Osteoblast (primary cell): ENCODE results near the gene FAM227B. TPM values are rescaled to one million over a fixed set of nuclear protein-coding genes. Genes with fewer than 3 reads are reported as not detected.
A peak's percentile ranks its signal among the peaks of the same experiment; 100 is the strongest.

Experiments
- DNase-seq: peaks from one replicate; pipeline ENCODE4 v3.0.0; 2011; ENCODE audit warnings: low spot score, mixed read lengths; ENCODE audit not compliant: insufficient read length; ENCODE audit errors: missing footprints
- H2AFZ ChIP-seq: 2 replicates; pipeline ENCODE4 v1.6.0; 2011; ENCODE audit warnings: mild to moderate bottlenecking, low read length
- H3K27ac ChIP-seq: 2 replicates; pipeline ENCODE4 v1.5.1; 2011; ENCODE audit warnings: mild to moderate bottlenecking, low read depth, low read length, moderate library complexity
- H3K27me3 ChIP-seq: 2 replicates; pipeline ENCODE4 v1.6.0; 2012; ENCODE audit warnings: mild to moderate bottlenecking, control low read depth, inconsistent platforms, low read length, moderate library complexity; ENCODE audit not compliant: insufficient read depth
- H3K36me3 ChIP-seq: 2 replicates; pipeline ENCODE4 v1.5.1; 2011; ENCODE audit warnings: mild to moderate bottlenecking, low read length, control low read depth, moderate library complexity; ENCODE audit not compliant: insufficient read depth
- H3K4me1 ChIP-seq: 2 replicates; pipeline ENCODE4 v1.5.1; 2011; ENCODE audit warnings: mild to moderate bottlenecking, low read length, control low read depth, moderate library complexity; ENCODE audit not compliant: insufficient read depth
- H3K4me2 ChIP-seq: 2 replicates; pipeline ENCODE4 v1.6.0; 2011; ENCODE audit warnings: mild to moderate bottlenecking, low read length; ENCODE audit not compliant: insufficient read depth
- H3K4me3 ChIP-seq: fragments of 200-600 bp; sonication (generic); 3 replicates; pipeline ENCODE4 v1.5.1; 2012; ENCODE audit warnings: mild to moderate bottlenecking, low read length, inconsistent platforms; ENCODE audit not compliant: insufficient read depth
- H3K79me2 ChIP-seq: 2 replicates; pipeline ENCODE4 v1.6.0; 2012; ENCODE audit warnings: mild to moderate bottlenecking, low read length, control low read depth, inconsistent platforms; ENCODE audit not compliant: insufficient read depth
- H3K9me3 ChIP-seq: 2 replicates; pipeline ENCODE4 v1.5.1; 2011; ENCODE audit warnings: low read depth, low read length, control low read depth
- H4K20me1 ChIP-seq: 2 replicates; pipeline ENCODE4 v1.6.0; 2012; ENCODE audit warnings: mild to moderate bottlenecking, low read length, control low read depth; ENCODE audit not compliant: insufficient read depth
- total RNA-seq: library from RNA; depleted of rRNA; stranded (reverse); fragments of >200 nt; gene quantifications from 2 replicates; pipeline ENCODE4 v1.2.3, GENCODE V29; 2012
- TF ChIP-seq, protein P1 (sequence below): IDR thresholded peaks from 2 replicates; pipeline ENCODE4 v1.5.1; 2011; ENCODE audit warnings: mild to moderate bottlenecking, low read depth, low read length, moderate library complexity; ENCODE audit errors: extremely low read depth

Gene FAM227B
- total RNA-seq, 1 donor: 4.3 TPM

DNA sequence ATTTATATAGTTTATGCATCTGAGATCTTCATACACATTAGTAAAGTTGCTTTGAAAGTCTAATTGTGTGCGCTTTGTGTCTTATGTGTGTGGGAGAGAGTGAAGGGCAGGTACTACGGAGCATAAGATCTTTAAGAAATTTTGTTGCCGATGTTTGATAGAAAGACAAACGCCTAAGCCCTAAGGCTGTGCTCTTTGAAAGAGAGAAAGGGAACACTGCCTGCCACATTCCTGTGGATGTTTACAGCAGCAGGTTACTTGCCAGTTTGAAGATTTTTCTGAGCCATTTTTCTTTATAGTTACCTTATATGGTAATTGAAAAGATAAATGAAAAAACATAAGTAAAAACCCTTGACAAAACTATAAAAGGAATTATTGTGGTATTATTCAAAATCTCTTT lies 17.2 kb upstream of the FAM227B start:
- DNase-seq: no peak
- H3K4me3 ChIP-seq: no peak overlapping the region
- TF ChIP-seq, protein P1, sequence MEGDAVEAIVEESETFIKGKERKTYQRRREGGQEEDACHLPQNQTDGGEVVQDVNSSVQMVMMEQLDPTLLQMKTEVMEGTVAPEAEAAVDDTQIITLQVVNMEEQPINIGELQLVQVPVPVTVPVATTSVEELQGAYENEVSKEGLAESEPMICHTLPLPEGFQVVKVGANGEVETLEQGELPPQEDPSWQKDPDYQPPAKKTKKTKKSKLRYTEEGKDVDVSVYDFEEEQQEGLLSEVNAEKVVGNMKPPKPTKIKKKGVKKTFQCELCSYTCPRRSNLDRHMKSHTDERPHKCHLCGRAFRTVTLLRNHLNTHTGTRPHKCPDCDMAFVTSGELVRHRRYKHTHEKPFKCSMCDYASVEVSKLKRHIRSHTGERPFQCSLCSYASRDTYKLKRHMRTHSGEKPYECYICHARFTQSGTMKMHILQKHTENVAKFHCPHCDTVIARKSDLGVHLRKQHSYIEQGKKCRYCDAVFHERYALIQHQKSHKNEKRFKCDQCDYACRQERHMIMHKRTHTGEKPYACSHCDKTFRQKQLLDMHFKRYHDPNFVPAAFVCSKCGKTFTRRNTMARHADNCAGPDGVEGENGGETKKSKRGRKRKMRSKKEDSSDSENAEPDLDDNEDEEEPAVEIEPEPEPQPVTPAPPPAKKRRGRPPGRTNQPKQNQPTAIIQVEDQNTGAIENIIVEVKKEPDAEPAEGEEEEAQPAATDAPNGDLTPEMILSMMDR: no peak
- H4K20me1 ChIP-seq: no peaks in the 10 kb centered on the region
- no peaks in the 10 kb centered on the region for H3K4me1 ChIP-seq
- H2AFZ ChIP-seq: no peak overlapping the region
- no peaks in the 10 kb centered on the region for H3K9me3 ChIP-seq
- no peak overlapping the region for H3K27ac ChIP-seq
- H3K36me3 ChIP-seq: peaks cover 41% of the 10 kb centered on the region
- H3K4me2 ChIP-seq: no peak overlapping the region
- peaks cover 31% of the 10 kb centered on the region for H3K79me2 ChIP-seq
- H3K27me3 ChIP-seq: no peaks in the 10 kb centered on the region

DNA sequence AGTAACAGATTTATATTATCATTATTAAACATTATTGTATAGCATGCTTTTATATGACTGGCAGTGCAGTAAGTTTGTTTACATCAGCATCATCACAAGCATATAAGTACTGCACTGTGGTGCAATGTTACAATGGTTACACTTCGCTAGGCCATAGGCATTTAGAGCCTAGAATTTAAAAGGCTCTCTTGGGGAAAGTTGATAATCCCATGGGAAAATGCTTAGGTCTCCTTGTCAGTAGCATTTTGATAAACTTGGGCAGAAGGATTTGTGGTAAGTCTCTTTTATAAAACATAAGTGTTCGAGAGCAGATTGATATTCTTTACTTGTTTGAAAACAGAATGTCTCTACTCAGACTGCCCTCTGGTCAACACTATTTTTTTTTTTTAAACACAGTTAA lies 7.8 kb upstream of the FAM227B start:
- H3K27me3 ChIP-seq: no peaks in the 10 kb centered on the region
- H4K20me1 ChIP-seq: no peaks in the 10 kb centered on the region
- no peak overlapping the region for H3K4me3 ChIP-seq
- H3K36me3 ChIP-seq: peaks cover 52% of the 10 kb centered on the region
- no peak overlapping the region for H2AFZ ChIP-seq
- peak overlapping the region; percentile 36 for H3K27ac ChIP-seq
- peaks cover 5% of the 10 kb centered on the region for H3K9me3 ChIP-seq
- H3K4me2 ChIP-seq: no peak overlapping the region
- peaks cover 32% of the 10 kb centered on the region for H3K4me1 ChIP-seq
- TF ChIP-seq, protein P1: no peak
- peaks cover 60% of the 10 kb centered on the region for H3K79me2 ChIP-seq
- no peak for DNase-seq

DNA sequence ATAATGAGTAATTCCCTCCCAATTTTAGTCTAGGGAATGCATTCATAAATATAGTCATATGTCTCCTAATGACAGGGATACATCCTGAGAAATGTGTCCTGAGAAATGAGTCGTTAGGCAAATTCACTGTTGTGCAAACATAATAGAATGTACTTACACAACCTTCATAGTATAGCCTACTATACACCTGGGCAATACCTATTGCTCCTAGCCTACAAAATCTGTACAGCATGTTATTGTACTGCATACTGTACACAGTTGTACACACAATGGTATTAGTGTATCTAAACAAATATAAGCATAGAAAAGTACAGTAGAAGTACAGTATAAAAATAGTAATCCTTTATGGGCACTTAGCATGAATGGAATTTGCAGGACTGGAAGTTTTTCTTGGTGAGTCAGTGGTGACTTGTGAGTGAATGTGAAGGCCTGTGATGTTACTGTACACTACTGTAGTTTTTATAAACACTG lies 6.8 kb upstream of the FAM227B start:
- Histone ChIP-seq H3K4me2 (peak overlapping the region; percentile 28), H3K4me3 (no peak overlapping the region), H3K9me3 (peaks cover 5% of the 10 kb centered on the region), H3K27me3 (no peaks in the 10 kb centered on the region), H3K4me1 (peaks cover 41% of the 10 kb centered on the region), H2AFZ (no peak overlapping the region), H3K79me2 (peaks cover 63% of the 10 kb centered on the region), H3K36me3 (peaks cover 45% of the 10 kb centered on the region), H4K20me1 (no peaks in the 10 kb centered on the region), H3K27ac (peak overlapping the region; percentile 36)
- TF ChIP-seq, protein P1: no peak
- no peak for DNase-seq

GRCh38 chr15:49625460-49626036 lies 4.9 kb upstream of the FAM227B start:
- Histone ChIP-seq H3K27me3 (no peaks in the 10 kb centered on the region), H3K4me2 (no peak overlapping the region), H3K4me3 (no peak overlapping the region), H3K4me1 (peaks cover 48% of the 10 kb centered on the region), H2AFZ (no peak overlapping the region), H3K27ac (peak overlapping the region; percentile 36), H3K36me3 (peaks cover 30% of the 10 kb centered on the region), H3K9me3 (peaks cover 5% of the 10 kb centered on the region), H4K20me1 (no peaks in the 10 kb centered on the region), H3K79me2 (peaks cover 72% of the 10 kb centered on the region)
- no peak for DNase-seq
- TF ChIP-seq, protein P1: no peak
